GM19468 (cell line): ENCODE measurements around the gene ALG1.

Experiments
- ATAC-seq: cut with Tn5 transposase; IDR thresholded peaks from one replicate; pipeline ENCODE4 v1.9.1; 2021; ENCODE audit warnings: mild to moderate bottlenecking, moderate library complexity, moderate number of reproducible peaks; ENCODE audit not compliant: unreplicated experiment; ENCODE audit errors: extremely low read depth

ALG1 gene

GRCh38 chr16:5071681-5072333, at the start of gene ALG1:
ALG1 (plus strand) TSS chr16:5071843; CDS start chr16:5071850, 7 bp downstream.
- ATAC-seq = peak; percentile 89

- no peak for ATAC-seq
Measured at GRCh38 chr16:5022521-5022920, 49.1 kb upstream of the ALG1 start.

- no peak for ATAC-seq
Measured at GRCh38 chr16:5024632-5025031, 47.0 kb upstream of the ALG1 start.

GRCh38 chr16:5025171-5025632, 46.4 kb upstream of the ALG1 start:
- ATAC-seq = no peak

- no peak for ATAC-seq
Measured at GRCh38 chr16:5026664-5027063, 45.0 kb upstream of the ALG1 start.

- ATAC-seq = no peak
Measured at GRCh38 chr16:5027086-5027485, 44.6 kb upstream of the ALG1 start.

GRCh38 chr16:5027575-5028235, 43.9 kb upstream of the ALG1 start:
- no peak for ATAC-seq

GRCh38 chr16:5028950-5029475, 42.6 kb upstream of the ALG1 start:
- ATAC-seq = no peak

- no peak for ATAC-seq
Measured at GRCh38 chr16:5030251-5030870, 41.3 kb upstream of the ALG1 start.

- ATAC-seq = no peak
Measured at GRCh38 chr16:5031601-5032000, 40.0 kb upstream of the ALG1 start.

GRCh38 chr16:5032748-5033167, 38.9 kb upstream of the ALG1 start:
- ATAC-seq = no peak

GRCh38 chr16:5033256-5034166, 38.1 kb upstream of the ALG1 start, which contains the start of gene NAGPA:
NAGPA (minus strand) TSS chr16:5033935; CDS start chr16:5033914, 21 bp downstream.
- peak; percentile 71 for ATAC-seq

GRCh38 chr16:5034167-5034523, 37.5 kb upstream of the ALG1 start:
- ATAC-seq = no peak

- no peak for ATAC-seq
Measured at GRCh38 chr16:5035909-5036227, 35.8 kb upstream of the ALG1 start.

GRCh38 chr16:5036228-5037156, 35.2 kb upstream of the ALG1 start:
- ATAC-seq = no peak

- no peak for ATAC-seq
Measured at GRCh38 chr16:5040451-5040850, 31.2 kb upstream of the ALG1 start.

GRCh38 chr16:5041600-5042133, 30.0 kb upstream of the ALG1 start:
- peak; percentile 52 for ATAC-seq

GRCh38 chr16:5042574-5043171, 29.0 kb upstream of the ALG1 start:
- ATAC-seq = no peak
